DMS 273 (cell line): ENCODE results near the gene BUD31.
"Not testable (repeated sequence)": the region's sequence is repeated elsewhere in the genome, so short reads cannot be mapped to it uniquely, and the experiment has no call there.

Experiments
- DNase-seq: peaks from one replicate; lab custom pipeline; 2025; ENCODE audit not compliant: unreplicated experiment; lab: John Stamatoyannopoulos, UW

Gene BUD31

DNA sequence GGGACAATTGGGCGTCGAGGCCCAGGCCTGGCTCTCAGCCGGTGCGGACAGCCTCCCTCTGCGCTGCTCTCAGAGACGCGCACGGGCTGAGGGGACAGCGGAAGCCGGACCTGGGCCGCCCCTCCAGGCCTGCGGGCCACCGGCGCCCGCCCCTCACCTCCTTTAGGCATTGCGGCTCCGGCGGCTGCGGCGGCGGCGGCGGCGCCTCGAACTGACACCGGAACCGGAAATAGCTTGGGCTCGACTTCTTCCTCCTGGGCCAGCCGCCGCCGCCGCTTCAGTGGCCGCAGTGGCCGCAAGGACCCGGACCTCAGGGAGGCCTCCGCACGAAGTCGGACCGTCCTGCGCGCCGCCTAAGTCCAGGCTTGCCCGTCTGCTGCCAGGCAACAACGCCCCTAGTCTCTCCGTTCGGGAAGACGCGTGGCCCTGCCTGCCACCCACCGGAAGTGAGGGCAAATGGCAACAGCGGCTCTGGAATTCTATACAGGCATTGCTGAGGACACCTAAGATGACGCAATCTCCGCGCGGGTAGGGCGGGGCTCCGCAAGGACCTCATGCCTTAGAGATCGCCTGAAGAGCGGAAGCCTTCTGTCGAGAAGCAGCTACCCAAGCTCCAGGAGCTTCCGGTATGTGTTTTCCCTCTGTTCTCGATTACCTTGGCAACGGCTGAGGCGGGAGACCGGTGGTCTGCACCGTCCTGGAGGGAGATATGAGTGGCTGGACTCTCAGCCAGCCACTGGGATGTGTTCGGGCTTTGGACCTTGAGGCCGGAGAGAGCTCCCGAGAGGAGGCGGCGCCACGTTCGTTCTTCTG, at the start of gene BUD31, which contains the start of gene PDAP1:
Gene BUD31 (plus strand): TSS at position 591 of the 813 bp plus-strand sequence. CDS start 2,124 bp downstream, outside the sequence.
Gene PDAP1 (minus strand): TSS at position 219 of the 813 bp plus-strand sequence. CDS start 49 bp downstream, at position 170.
- DNase-seq = peak; percentile 98

DNA sequence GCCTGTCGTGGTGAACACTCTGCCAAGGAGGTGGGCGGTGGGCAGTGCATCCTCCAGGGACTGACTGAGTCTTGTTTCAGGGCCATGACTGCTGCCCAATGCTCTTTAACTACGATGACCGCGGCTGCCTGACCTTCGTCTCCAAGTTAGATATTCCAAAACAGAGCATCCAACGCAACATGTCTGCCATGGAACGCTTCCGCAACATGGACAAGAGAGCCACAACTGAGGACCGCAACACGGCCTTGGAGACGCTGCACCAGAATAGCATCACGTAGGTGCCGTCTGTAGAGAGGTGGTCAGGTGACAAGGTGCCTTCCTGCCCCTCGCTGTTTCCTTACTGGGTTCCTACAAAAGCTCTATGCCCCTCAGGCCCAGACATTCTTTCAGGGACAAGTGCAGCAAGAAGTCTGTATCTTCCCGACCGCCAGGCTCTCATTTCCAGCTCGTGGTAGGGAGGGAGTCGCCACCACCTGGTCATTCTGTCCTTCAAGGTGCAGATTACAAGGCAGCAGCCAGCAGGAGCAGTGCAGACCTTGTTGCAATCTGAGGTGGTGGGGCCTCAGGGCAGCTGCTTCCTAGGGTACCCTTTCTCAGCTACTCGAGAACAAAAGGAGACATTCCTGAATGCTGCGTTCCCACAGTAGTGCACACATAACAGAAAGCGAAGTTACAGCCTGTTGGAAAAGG, 49.2 kb upstream of the BUD31 start:
- DNase-seq = no peak

DNA sequence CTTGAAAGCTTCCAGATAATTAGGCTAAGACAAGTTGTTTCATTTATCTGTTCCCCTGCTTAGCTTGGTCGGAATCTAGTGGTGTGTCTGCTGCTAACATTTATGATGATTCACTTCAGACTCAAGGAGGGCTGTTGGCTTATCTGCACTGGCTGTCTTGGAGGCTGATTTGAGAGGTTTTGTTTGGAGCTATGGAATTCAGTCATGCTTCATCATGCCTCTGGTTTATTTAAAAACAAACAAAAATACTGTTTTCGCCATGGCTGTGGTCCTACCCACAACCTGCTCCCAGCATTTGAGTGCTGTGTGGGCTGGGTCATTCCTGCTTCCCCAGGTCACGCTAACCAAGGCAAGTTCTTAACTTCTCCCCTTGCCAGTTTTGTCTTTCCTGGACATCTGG, 46.0 kb upstream of the BUD31 start:
- no peak for DNase-seq

DNA sequence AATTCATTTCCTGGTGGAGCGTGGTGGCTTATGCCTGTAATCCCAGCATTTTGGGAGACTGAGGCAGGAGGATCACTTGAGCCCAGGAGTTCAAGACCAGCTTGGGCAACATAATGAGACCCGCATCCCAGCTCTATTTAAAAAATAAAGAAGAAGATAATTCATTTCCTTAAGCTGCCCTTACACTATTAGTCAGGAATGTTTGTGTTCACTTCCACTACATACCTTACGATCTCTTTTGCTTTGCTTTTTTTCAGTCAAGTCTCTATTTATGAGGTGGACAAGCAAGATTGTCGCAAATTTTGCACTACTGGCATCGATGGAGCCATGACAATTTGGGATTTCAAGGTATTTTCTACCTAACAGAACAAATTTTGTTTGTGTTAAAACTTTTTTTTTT, 45.5 kb upstream of the BUD31 start:
- no peak for DNase-seq

DNA sequence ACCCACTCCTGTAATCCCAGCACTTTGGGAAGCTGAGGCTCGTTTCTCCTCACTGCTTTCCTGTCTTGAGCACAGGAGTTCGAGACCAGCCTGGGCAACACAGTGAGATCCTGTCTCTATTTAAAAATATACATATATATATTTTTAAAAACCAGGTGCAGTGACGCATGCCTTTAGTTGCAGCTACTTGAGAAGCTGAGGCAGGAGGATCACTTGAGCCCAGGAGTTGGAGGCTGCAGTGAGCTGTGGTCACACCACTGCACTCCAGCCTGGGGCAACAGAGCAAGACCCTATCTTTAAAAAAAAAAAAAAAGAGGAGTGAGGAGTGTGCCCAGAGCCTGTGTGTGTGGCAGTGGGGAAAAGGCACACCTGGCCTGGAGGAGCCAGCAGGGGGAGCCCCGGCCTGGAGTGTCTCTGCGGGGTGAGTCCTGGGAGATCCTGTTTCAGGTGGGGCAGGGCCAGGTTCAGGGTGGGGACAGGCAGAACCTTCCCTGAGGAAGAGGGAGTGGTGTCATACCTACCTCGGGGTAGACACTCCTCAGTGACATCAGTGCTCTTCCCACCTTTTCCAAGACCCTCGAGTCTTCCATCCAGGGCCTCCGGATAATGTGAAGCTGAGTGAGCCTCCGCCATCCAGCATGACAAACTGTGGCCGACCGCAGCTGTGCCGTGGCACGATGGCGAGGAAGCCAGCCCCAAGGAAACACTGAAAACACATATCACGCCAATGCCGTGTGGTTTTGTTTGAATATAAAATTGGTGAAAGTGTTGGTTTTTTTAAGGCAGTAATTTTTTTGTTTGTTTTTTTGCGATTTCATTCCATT, 43.2 kb upstream of the BUD31 start:
- peak; percentile 53 for DNase-seq

DNA sequence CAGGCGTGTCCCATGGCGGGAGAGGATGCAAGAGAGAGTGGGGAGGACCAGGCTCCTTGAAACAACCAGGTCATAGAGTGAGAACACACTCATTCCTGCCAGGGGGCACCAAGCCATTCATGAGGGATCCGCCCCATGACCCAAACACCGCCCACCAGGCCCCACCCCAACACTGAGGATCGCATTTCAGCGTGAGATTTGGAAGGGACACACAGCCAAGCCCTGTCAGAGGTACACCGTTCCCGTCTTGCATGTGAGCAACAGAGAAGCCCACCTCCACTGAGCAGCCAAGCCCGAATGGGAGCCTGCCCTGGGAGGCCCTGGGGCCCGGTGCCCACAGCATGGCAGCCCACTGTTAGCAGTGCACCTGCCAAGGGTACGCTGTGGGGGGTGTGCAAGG, 42.1 kb upstream of the BUD31 start:
- peak; percentile 19 for DNase-seq

DNA sequence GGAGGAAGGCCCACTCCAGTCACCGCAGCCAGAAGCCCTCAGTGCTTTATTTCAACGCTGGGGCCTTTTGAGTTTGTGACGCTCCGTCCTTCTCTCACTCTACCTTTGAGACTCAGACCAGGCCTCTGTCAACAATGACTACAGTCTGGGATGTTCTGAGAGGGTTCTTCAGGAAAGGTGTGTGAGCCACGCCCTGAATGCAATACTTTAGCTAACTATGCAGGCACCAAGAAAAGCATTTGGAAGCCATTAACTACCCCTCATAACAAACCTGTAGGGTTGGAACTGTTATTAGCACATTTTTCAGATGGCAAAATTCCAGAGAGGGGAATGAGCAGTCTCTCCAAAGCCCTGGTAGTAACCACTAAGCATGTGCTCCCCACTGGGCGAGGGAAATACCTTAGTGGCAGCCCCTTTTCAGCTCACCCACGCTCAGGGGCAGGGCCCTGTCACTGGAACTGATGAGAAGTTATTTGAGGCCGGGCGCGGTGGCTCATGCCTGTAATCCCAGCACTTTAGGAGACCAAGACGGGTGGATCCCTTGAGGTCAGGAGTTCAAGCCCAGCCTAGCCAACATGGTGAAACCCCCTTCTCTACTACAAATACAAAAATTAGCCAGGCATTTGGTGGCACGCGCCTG, 39.9 kb upstream of the BUD31 start:
- DNase-seq = no peak

DNA sequence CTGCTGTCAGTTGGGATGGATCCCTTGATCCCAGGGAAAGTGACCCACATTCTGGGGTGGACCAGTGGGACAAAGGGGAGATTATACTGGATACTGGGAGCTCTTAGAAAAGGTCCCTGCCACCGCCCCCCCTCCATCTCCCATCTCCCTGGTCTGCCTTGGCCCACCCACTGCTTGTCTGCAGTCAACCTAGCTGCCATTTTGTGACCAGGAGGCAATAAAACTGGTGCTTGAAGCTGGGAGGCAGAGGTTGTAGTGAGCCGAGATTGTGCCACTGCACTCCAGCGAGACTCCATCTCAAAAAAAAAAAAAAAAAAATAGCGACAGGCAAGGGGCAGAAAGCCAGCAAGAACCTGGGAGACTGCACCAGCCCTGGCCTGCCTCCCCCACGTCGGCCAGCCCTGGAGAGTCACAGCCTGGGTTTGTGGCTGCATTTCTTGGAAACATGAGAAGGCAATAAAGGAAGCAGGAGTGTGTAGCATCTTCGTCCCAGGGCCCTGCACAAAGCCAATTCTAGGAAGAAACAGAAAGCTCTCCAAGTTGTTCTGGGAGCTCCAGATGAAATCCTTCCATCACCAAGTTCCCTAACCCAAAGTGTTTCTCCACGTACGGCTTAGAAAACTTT, 38.9 kb upstream of the BUD31 start:
- peak; percentile 34 for DNase-seq

DNA sequence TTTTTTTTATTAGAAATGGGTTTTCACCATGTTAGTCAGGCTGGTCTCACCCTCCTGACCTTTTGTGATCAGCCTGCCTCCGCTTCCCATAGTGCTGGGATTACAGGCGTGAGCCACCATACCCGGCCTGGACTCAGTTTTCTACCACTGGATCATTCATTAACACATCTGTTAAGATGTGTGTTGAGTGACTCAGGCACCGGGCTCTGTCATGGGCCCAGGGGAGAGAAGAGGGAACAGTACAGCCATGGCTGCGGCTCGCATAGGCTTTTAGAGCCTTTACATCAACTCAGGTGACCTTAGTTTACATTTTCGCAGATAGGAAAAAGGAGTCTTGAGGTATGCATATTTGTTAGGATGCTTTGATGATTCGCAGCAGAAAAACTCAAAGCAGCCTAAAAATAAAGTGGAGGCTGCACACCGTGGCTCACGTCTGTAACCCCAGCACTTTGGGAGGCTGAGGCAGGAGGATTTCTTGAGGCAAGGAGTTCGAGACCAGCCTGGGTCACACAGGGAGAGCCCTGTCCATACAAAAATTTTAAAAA, 37.3 kb upstream of the BUD31 start:
- DNase-seq = no peak

DNA sequence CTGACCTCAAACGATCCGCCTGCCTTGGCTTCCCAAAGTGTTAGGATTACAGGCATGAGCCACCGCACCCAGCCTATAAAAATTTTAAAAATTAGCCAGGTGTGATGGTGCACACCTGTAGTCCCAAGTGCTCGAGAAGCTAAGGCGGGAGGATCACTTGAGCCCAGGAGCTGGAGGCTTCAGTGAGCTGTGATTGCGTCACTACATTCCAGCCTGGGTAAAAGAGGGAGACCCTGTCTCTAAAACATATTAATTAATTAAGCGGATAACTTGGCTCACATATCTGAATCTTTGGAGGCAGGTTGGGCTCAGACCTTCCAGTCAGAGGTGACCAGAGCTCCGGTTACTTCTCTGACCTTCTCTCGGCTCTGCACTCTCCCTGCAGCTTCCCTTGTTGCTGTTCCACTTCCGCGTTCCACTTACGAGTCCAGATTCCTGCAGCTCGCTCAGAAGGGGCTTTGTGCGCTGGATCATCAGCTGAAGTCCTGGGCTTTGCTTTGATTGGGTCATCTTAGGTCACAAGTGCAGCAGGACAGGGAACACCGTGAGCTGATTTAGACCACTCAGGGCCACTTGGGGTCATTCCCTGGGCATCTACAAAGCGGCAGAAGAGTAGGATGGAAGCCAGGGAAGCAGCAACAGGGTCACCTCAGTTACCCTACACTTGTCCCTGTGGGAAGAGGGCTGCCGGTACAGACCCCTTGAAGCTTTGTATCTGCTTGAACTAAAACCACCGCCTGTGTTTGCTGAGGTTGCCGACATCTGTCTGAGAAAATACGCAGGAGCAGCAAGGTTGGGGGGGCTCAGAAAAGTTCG, 36.3 kb upstream of the BUD31 start:
- peak; percentile 22 for DNase-seq

DNA sequence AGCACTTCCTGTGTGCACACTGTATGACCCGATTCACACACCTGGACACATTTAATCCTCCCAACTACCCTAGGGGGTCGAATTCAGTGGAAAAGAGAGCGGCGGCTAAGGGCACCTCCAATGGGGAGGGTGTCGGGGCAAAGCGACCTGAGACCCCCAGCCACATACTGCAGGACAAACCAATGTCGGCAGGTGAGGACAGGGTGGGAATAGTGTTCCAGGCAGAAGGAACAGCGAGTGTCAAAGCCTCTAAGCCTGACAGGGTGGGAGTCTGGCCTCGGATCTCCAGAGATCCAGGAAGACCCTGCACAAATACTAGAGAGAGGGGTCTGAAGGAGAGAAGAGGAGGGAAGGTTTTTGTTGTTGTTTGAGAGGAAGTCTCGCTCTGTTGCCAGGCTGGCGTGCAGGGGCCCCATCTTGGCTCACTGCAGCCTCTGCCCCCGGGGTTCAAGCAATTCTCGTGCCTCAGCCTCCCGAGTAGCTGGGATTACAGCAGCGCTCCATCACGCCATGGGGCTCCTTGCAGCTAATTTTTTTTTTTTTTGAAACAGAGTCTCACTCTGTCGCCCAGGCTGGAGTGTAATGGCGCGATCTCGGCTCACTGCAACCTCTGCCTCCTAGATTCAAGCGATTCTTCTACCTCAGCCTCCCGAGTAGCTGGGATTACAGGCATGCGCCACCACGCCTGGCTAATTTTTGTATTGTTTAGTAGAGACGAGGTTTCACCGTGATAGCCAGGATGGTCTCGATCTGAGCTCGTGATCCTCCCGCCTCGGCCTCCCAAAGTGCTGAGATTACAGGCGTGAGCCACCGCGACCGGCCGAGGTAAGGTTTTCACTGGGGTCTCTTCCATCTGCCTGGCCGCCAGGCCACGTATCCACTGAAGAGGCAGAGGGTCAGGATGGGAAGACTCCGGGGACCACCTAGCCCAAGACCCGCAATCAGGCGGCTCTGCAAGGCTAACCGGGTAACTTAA, 35.4 kb upstream of the BUD31 start:
- no peak for DNase-seq

DNA sequence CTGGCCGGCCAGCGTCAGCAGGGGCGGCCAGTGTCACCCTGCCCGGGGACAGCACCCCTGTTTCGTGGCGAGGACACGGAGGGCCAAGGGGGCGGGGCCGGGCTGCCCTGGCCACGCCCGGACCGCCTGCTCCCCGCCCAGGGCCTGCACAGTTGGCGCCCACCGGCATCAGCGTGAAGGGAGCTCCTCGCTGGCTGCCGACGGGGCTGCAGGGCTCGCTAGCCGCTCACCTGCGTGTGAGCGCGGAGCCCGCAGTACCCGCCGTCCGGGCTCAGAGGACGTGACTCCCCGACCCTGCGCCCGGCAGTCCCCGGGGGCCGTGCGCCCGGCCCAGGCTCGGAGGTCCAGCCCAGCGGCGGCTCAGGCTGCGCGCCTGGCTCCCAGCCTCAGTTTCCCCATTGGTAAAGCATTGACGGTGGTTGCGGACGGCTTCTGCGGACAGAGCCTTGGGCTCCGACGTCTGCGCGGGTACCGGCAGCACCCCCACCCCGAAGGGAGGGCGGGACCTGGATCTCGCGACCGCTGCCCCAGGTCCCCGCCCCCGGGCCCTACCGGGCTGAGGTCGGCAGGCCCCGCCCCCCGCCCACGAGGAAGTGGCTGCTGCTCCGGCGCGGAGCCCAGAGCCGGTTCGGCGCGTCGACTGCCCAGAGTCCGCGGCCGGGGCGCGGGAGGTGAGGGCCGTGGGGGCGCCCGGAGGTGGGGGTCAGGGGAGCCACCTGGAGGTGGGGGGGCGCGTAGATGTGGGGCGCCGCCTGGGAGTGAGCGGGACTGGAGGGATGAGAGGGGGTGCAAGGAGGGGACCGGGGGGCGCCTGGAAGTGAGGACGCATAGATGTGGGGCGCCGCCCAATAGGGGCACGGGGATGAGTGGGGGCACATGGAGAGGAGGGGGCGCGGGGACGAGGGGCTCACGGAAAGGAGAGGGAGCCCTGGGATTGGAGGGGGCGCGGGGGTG, 34.4 kb upstream of the BUD31 start, which contains the start of gene ARPC1B:
Gene ARPC1B (plus strand): TSS at position 620 of the 954 bp plus-strand sequence. CDS start 10,985 bp downstream, outside the sequence.
- DNase-seq = peak; percentile 94

DNA sequence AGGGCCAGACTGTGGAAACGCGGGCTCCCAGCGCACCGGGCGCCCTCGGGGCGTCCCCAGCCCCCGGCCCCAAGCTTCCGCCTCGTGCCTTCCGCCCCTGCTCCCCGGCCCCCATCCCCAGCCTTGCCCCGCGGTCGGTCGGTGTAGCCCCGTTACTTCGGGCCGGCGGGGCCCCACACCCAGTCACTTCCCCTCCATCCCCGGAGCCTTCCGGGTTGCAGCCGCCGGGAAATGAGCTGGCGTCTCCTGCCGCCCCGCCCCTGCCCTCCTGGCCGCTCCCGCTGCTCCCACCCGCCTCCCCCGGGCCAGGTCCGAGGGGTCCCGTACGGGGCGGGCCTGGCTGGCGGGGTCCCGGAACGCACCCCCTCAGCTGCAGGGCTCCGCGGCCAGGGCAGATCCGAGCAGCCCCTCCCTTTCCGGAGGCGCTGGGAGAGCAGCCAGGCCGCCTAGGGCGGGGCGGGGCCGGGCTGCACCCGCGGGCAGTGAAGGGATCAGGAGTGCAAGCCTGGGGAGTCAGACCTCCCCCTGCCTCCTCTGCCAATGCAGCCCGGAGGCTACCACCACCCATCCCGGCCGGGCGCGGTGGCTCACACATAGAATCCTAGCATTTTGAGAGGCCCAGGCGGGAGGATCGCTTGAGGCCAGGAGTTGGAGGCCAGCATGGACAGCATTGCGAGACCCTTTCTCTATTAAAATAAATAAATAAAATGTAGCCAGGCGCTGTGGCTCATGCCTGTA, 33.5 kb upstream of the BUD31 start:
- peak; percentile 89 for DNase-seq

DNA sequence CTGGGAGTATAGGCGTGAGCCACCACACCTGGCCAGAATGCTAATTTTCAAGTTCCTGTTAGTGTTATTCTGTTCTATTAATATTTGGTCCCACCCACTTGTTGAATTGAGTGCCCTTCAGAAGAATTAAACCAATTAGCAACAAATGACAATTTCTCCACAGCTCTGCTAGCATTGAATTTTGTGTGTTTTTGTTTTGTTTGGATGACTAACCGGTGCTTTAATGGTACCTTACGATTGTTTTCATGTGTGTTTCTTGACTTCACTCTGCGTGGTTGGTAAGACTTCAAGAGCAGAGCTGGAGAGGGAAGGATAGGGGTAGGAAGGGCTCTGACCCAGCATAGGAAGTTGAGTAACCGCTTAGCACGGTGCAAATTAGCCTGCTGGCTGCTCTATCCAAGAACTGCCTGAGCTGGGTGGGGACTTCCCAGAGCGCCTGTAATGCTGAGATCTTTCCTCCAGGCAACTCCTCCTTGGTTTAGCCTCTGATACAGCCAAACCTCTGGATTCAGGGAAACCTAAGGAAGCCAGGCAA, 29.7 kb upstream of the BUD31 start:
- peak; percentile 36 for DNase-seq

DNA sequence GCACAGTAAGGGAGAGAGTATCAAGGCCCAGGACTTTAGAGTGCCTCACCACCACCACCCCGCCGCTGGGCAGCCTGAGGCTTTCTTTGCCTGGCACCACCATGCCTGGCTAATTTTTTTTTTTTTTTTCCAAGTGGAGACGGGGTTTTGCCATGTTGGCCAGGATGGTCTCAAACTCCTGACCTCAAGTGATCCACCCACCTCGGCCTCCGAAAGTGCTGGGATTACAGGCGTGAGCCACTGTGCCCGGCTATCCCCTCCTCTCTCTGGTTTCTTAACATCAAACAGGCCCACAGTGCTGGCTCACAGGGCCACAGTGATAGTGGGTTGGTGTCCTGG, 29.1 kb upstream of the BUD31 start:
- not testable (repeated sequence) for DNase-seq
